H1 (cell line): Measurements from ENCODE around the gene FCER2. TPM values are rescaled to one million over a fixed set of nuclear protein-coding genes. Genes with fewer than 3 reads are reported as not detected.

ENCODE experiments used
- polyA plus RNA-seq, 7 experiments: library from polyadenylated mRNA; depleted of rRNA in 3 of 7; stranded (reverse) in 5 of 7; unstranded in 2 of 7; fragments of >200 nt in 5 of 7; fragments of 200-250 nt in 2 of 7; gene quantifications; 1 replicate in 5 of 7; 2 replicates in 1 of 7; 4 replicates in 1 of 7; pipeline versions ENCODE4 v1.2.1 to v1.2.3, GENCODE V29; 2011 to 2013; ENCODE audit warnings: missing spikeins in 2 of 7, mixed read lengths in 2 of 7
- total RNA-seq: library from RNA; stranded (reverse); fragmentation: NEBNext Ultra II Directional; extraction: Animal tissue kit (Norgen Biotek cat#: 25700); gene quantifications from 2 replicates; pipeline ENCODE4 v1.2.1, GENCODE V29; 2021
- TF ChIP-seq, protein P1 (sequence below): IDR thresholded peaks from 2 replicates; pipeline ENCODE4 v1.6.1; 2012; ENCODE audit warnings: low read length, inconsistent platforms

The FCER2 gene
- total and polyA plus RNA-seq, 2 of the 8 experiments (the other 6 are each of a cell fraction or from before 2014, with no cell fraction given), result 0.67 TPM; not detected in 1

- TF ChIP-seq, protein P1, sequence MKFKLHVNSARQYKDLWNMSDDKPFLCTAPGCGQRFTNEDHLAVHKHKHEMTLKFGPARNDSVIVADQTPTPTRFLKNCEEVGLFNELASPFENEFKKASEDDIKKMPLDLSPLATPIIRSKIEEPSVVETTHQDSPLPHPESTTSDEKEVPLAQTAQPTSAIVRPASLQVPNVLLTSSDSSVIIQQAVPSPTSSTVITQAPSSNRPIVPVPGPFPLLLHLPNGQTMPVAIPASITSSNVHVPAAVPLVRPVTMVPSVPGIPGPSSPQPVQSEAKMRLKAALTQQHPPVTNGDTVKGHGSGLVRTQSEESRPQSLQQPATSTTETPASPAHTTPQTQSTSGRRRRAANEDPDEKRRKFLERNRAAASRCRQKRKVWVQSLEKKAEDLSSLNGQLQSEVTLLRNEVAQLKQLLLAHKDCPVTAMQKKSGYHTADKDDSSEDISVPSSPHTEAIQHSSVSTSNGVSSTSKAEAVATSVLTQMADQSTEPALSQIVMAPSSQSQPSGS, result no peak
Measured at GRCh38 chr19:7655581-7655980, 46.4 kb downstream of the FCER2 start (continued).
